Measurements from ENCODE around the gene LRP5.

Gene LRP5

GRCh38 chr11:68372625-68373024 is 60.2 kb downstream of the LRP5 start:
- no peak for DNase-seq

GRCh38 chr11:68373189-68373814 is 60.9 kb downstream of the LRP5 start:
- DNase-seq = peak; percentile 18

DNA sequence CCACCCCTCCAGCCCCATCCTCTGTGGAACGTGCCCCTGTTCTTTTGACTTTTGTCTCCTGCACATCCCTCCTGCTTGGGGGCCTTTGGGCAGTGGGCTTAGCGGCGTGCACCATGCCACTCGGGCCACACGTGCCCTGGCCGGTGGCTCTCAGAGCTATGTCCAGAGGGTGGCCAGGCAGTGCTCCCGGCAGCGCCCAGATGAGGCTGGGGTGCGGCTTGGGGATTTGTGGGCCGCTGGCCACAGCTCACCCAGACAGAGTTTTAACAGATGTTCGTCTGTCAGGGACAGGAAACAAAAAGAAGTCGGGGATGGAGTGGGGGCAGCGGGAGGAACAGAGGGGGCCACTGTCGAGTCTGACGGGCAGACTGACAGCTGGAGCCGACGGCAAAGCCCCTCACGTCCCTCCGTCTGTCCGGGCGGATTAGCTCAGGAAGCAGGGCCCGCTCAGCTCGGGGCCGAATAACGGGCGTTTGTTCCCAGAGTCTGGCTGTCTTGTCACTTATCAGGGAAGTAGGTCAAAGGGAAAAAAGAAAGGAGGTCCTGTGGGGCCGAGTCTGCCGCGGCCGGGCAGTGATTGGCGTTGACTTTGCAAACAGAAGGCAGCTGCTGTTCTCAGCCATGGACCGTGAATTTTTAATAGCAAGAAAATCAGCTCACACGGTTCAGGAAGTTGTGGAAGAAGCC is 61.6 kb downstream of the LRP5 start:
- DNase-seq = no peak

DNA sequence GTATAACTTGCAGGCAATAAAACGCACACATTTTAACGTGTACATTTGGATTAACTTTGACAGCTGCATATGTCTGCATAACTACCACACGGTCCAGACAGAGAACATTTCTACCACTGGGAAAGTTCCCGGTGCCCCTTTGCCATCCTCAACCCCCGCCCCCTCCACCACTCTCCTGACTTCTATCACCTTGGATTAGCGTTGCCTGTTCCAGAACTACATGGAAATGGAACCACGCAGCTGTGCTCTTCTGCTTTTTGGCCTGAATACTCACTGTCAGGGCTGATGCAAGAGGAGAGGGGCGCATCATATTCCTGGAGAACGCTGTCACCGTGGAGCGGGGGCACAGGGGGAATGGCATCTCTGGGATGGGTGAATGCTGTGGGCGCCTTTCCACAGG is 62.1 kb downstream of the LRP5 start:
- no peak for DNase-seq

GRCh38 chr11:68375337-68375736 is 62.9 kb downstream of the LRP5 start:
- no peak for DNase-seq

GRCh38 chr11:68375766-68376165 is 63.4 kb downstream of the LRP5 start:
- DNase-seq = no peak

- DNase-seq = no peak
Observed at GRCh38 chr11:68377389-68377795, 65.0 kb downstream of the LRP5 start.

DNA sequence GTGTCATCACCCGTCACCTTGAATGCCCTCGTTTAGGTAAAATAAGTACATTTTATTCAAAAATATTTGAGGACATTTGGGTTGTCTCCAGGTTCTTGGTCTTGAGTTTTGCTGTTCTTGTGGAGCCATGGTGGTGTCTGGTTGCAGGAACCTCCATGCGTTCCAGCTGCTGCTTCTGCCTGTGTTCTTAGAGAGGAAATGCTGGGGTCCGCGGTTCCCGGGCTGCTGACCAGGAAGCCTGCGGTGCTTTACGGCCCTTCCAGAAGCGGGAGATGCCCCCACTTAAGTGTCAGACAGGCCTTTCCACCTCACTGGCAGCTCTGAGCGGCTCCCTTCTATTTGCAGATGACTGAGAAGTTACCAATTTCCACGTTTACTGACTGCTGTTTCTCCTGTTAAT is 66.8 kb downstream of the LRP5 start:
- DNase-seq = no peak

GRCh38 chr11:68380786-68381622 is 68.6 kb downstream of the LRP5 start:
- DNase-seq = no peak

GRCh38 chr11:68381716-68382115 is 69.3 kb downstream of the LRP5 start:
- DNase-seq = no peak

DNA sequence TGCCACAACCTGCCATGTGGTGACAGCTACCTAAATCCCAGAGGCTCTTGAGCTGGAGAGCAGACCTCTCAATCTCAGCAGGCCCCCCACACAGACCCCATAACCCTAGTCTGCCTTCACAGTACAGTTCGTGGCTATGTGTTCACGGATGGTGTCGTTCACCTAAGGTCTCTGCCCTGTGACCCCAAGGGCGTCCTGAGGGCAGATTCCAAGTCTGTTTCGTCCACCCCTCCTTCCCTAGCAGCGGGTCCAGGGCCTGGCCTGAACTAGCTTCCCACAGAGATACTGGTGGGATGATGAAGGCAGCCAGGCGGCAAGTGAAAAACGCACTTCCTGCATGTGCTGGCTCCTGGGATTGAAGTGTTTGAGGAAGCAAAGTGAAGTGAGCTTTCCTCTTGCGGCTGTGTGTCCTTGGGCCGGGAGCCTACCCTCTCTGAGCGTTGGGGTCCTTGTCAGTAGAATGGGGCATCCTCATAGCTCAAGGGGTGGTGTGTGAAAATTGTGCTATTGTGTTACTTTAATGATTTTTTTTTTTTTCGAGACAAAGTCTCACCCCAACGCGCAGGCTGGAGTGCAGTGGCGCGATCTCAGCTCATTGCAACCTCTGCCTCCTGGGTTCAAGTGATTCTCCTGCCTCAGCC is 70.1 kb downstream of the LRP5 start:
- no peak for DNase-seq

- peak; percentile 48 for DNase-seq
Observed at GRCh38 chr11:68383976-68384501, 71.6 kb downstream of the LRP5 start.

GRCh38 chr11:68384530-68385081 is 72.2 kb downstream of the LRP5 start:
- DNase-seq = no peak

DNA sequence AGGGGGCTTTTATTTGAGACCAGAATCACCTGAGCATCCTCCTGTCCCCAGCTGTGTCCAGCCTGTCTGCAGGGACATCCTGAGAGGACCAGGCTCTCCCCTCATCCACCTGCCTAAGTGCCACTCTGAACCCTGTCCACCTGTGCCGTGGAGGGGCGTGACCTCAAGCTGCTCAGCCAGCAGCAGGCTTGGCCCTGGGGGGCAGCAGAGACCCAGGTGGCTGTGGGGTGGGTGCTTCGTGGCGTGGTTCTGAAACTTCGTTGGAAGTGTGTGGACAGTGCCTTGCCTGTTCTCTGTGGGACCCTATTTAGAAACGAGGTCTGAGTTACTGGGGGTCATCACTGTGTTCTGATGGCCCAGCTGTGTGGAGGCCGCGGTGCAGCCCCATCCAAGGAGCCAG is 72.7 kb downstream of the LRP5 start:
- no peak for DNase-seq

GRCh38 chr11:68386331-68386978 is 74.1 kb downstream of the LRP5 start:
- DNase-seq = no peak

DNA sequence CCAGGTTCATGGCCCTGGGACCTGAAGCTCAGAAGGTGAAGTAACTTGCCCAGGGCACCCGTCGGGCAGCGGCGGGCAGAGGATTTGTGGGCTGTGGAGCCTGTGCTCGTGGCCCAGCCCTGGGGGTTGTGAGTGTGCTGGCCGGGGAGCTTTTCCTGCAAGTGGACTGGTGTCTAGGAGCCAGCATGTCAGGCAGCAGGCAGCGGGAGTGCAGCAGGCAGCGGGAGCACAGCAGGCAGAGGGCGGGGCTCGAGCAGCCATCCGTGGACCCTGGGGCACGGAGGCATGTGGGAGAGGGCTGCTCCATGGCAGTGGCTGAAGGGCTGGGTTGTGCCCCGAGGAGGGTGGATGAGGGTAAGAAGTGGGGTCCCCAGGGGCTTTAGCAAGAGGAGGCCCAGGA is 75.4 kb downstream of the LRP5 start:
- DNase-seq = no peak

DNA sequence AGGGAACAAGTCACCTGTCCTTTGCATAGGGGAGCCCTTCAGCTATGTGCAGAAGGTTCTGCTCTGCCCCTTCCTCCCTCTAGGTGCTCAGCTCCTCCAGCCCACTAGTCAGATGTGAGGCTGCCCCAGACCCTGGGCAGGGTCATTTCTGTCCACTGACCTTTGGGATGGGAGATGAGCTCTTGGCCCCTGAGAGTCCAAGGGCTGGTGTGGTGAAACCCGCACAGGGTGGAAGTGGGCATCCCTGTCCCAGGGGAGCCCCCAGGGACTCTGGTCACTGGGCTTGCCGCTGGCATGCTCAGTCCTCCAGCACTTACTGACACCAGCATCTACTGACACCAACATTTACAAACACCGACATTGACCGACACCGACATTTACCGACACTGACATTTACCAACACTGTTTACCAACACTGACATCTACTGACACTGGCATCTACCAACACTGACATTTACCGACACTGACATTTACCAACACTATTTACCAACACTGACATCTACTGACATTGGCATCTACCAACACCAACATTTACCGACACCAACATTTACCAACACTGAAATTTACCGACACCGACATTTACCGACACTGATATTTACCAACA is 76.3 kb downstream of the LRP5 start:
- no peak for DNase-seq

GRCh38 chr11:68390315-68390714 is 77.9 kb downstream of the LRP5 start:
- DNase-seq = no peak

DNA sequence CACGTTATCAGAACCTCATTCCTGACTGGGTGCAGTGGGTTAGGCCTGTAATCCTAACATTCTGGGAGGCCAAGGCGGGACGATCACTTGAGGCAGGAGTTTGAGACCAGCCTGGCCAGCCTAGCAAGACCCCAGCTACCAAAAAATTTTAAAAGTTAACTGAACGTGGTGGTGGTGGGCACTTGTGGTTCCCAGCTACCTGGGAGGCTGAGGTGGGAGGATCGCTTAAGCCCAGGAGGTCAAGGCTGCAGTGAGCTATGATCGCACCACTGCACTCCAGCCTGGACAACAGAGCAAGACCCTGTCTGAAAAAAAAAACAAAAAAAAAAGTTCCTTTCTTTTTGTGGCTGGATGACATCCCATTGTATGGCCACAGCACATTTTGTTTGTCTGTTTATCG is 80.4 kb downstream of the LRP5 start:
- no peak for DNase-seq

- no peak for DNase-seq
Observed at GRCh38 chr11:68396516-68396915, 84.1 kb downstream of the LRP5 start.

DNA sequence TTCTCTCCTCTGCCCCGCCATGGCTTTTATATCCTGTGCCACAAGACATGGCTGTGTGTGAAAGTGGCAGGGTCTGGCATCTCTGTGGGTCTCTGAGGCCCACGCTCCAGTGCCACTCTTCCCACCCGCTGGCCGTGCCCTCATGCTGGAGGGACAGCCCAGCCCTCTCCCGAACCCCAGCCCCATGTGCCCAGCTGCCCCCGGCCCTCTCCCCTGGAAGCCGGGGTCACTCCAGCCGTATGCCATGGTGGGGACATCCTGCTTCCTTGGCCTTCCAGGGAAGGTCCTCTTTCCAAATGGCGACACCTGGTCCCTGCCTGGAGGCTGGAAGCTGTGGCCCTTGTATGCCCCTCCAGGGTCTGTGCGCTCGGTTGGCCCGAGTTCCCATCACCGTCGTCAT is 84.9 kb downstream of the LRP5 start:
- DNase-seq = no peak

Data from EL (cell line).